Measurements from ENCODE around the gene P2RX7. TPM values are rescaled to one million over a fixed set of nuclear protein-coding genes. Genes with fewer than 3 reads are reported as not detected.

The P2RX7 gene
- total and polyA plus RNA-seq, 9 of the 15 experiments (the other 6 are each of a cell fraction or from before 2014, with no cell fraction given): 0.04 to 0.65 (median 0.30) TPM

DNA sequence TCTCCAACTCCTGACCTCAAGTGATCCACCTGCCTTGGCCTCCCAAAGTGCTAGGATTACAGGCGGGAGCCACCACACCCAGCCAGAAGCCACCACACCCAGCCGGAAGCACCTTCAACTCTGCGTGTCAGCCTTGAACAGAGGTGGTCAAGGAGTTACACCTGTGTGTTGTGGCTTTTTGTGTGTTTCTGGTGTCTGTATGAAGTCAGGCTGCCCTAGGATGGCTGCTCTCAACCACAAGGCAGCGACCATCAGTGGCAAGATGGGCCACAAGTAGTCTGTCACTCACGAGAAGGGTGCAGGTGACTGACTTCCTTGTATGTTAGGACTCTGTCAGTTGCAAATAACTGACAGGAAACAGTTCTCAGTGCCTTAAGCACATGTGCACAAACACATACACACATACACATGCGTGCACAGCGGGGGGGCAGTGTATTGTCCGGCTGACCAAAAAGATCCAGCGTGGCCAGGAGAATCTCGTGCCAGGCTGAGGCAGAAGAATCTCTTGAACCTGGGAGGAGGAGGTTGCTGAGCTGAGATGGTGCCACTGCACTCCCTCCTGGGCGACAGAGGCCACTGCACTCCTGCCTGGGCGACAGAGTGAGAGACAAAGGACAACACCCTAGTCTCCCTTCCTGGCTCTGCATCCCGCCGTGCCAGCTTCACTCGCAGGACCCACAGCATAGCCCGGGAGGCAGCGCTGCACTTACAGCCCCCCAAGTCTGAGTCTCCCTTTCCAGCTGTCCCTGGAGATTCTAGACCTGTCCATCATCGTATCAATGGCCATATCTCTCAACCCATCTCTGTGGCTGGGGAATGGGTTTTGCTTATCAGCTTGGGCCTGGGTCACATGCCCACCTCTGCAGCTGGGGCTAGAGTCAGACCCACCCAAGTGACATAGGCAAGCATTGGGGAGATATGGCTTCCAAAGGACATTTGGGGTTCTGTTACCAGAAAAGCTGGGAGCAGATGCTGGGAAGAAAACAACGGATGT lies 90.9 kb downstream of the P2RX7 start (continued):
- TF ChIP-seq, protein P1, sequence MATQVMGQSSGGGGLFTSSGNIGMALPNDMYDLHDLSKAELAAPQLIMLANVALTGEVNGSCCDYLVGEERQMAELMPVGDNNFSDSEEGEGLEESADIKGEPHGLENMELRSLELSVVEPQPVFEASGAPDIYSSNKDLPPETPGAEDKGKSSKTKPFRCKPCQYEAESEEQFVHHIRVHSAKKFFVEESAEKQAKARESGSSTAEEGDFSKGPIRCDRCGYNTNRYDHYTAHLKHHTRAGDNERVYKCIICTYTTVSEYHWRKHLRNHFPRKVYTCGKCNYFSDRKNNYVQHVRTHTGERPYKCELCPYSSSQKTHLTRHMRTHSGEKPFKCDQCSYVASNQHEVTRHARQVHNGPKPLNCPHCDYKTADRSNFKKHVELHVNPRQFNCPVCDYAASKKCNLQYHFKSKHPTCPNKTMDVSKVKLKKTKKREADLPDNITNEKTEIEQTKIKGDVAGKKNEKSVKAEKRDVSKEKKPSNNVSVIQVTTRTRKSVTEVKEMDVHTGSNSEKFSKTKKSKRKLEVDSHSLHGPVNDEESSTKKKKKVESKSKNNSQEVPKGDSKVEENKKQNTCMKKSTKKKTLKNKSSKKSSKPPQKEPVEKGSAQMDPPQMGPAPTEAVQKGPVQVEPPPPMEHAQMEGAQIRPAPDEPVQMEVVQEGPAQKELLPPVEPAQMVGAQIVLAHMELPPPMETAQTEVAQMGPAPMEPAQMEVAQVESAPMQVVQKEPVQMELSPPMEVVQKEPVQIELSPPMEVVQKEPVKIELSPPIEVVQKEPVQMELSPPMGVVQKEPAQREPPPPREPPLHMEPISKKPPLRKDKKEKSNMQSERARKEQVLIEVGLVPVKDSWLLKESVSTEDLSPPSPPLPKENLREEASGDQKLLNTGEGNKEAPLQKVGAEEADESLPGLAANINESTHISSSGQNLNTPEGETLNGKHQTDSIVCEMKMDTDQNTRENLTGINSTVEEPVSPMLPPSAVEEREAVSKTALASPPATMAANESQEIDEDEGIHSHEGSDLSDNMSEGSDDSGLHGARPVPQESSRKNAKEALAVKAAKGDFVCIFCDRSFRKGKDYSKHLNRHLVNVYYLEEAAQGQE (IDR thresholded peaks at IDR 0.05; ENCODE audit: borderline replicate concordance): peak; percentile 43; the same call in 1 of the 2 replicates
- TF ChIP-seq, protein P1 (CRISPR knock-in tag; IDR thresholded peaks at IDR 0.05; ENCODE audit: low read depth): no peak
- no peak for TF ChIP-seq ZC3H4 (CRISPR knock-in tag; IDR thresholded peaks at IDR 0.05; ENCODE audit: borderline replicate concordance)
- TF ChIP-seq, protein P2, sequence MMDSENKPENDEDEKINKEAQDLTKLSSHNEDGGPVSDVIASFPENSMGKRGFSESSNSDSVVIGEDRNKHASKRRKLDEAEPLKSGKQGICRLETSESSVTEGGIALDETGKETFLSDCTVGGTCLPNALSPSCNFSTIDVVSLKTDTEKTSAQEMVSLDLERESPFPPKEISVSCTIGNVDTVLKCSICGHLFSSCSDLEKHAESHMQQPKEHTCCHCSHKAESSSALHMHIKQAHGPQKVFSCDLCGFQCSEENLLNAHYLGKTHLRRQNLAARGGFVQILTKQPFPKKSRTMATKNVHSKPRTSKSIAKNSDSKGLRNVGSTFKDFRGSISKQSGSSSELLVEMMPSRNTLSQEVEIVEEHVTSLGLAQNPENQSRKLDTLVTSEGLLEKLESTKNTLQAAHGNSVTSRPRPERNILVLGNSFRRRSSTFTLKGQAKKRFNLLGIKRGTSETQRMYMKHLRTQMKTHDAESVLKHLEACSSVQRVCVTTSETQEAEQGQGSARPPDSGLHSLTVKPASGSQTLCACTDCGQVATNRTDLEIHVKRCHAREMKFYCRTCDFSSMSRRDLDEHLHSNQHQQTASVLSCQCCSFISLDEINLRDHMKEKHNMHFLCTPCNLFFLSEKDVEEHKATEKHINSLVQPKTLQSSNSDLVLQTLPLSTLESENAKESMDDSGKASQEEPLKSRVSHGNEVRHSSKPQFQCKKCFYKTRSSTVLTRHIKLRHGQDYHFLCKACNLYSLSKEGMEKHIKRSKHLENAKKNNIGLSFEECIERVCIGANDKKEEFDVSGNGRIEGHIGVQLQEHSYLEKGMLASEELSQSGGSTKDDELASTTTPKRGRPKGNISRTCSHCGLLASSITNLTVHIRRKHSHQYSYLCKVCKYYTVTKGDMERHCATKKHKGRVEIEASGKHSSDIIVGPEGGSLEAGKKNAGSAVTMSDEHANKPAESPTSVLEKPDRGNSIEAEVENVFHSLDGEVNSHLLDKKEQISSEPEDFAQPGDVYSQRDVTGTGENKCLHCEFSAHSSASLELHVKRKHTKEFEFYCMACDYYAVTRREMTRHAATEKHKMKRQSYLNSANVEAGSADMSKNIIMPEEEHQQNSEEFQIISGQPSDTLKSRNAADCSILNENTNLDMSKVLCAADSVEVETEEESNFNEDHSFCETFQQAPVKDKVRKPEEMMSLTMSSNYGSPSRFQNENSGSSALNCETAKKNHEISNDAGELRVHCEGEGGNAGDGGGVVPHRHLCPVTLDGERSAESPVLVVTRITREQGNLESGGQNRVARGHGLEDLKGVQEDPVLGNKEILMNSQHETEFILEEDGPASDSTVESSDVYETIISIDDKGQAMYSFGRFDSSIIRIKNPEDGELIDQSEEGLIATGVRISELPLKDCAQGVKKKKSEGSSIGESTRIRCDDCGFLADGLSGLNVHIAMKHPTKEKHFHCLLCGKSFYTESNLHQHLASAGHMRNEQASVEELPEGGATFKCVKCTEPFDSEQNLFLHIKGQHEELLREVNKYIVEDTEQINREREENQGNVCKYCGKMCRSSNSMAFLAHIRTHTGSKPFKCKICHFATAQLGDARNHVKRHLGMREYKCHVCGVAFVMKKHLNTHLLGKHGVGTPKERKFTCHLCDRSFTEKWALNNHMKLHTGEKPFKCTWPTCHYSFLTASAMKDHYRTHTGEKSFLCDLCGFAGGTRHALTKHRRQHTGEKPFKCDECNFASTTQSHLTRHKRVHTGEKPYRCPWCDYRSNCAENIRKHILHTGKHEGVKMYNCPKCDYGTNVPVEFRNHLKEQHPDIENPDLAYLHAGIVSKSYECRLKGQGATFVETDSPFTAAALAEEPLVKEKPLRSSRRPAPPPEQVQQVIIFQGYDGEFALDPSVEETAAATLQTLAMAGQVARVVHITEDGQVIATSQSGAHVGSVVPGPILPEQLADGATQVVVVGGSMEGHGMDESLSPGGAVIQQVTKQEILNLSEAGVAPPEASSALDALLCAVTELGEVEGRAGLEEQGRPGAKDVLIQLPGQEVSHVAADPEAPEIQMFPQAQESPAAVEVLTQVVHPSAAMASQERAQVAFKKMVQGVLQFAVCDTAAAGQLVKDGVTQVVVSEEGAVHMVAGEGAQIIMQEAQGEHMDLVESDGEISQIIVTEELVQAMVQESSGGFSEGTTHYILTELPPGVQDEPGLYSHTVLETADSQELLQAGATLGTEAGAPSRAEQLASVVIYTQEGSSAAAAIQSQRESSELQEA (IDR thresholded peaks at IDR 0.05; ENCODE audit: low read depth): no peak
- no peak for TF ChIP-seq GATAD2A (IDR thresholded peaks at IDR 0.05)
- TF ChIP-seq ZNF124 (CRISPR knock-in tag; IDR thresholded peaks at IDR 0.05): no peak
- no peak for TF ChIP-seq NCOA4 (IDR thresholded peaks at IDR 0.05; ENCODE audit: partially characterized antibody)
- TF ChIP-seq, protein P3, sequence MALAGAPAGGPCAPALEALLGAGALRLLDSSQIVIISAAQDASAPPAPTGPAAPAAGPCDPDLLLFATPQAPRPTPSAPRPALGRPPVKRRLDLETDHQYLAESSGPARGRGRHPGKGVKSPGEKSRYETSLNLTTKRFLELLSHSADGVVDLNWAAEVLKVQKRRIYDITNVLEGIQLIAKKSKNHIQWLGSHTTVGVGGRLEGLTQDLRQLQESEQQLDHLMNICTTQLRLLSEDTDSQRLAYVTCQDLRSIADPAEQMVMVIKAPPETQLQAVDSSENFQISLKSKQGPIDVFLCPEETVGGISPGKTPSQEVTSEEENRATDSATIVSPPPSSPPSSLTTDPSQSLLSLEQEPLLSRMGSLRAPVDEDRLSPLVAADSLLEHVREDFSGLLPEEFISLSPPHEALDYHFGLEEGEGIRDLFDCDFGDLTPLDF (CRISPR knock-in tag; IDR thresholded peaks at IDR 0.05): no peak
- TF ChIP-seq ZNF253 (CRISPR knock-in tag; conservative IDR thresholded peaks at IDR 0.05): no peak
